ENCODE results near the gene GTPBP1.

DNA sequence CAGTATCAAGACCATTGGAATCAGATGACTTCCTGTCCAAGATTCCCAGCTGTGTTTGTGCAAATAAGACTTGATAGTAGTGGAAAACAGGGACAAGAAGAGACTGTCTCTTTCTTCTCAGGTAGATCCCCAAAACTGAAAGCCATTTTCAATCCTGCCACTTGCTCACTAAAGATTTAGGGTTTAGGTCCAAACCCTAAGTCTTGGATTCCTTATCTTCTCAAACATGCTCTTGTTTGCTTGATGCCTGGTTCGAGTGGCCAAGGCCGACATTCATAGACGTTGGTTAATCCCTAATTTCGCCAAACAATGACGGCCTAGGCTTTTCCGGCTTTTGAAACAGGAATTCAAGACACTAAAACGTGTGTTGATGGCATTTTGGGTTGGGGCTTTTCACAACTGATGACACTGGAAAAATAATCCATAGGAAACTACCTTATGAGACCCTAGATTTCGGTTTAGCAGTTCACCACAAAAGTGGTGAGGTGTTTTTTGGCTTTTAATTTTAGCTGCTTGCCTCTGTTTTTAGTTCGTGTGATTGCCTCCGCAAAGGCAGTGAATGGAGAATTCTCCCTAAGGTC lies 1.0 kb upstream of the GTPBP1 start:
- no peak for TF ChIP-seq POLR2A (IDR thresholded peaks at IDR 0.05)
- TF ChIP-seq, protein P1, sequence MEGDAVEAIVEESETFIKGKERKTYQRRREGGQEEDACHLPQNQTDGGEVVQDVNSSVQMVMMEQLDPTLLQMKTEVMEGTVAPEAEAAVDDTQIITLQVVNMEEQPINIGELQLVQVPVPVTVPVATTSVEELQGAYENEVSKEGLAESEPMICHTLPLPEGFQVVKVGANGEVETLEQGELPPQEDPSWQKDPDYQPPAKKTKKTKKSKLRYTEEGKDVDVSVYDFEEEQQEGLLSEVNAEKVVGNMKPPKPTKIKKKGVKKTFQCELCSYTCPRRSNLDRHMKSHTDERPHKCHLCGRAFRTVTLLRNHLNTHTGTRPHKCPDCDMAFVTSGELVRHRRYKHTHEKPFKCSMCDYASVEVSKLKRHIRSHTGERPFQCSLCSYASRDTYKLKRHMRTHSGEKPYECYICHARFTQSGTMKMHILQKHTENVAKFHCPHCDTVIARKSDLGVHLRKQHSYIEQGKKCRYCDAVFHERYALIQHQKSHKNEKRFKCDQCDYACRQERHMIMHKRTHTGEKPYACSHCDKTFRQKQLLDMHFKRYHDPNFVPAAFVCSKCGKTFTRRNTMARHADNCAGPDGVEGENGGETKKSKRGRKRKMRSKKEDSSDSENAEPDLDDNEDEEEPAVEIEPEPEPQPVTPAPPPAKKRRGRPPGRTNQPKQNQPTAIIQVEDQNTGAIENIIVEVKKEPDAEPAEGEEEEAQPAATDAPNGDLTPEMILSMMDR (IDR thresholded peaks at IDR 0.05) = no peak

All from lower leg skin (tissue), 3 donors.